IMR-90 (cell line): ENCODE data around the gene RAPGEF3. TPM values are rescaled to one million over a fixed set of nuclear protein-coding genes. Genes with fewer than 3 reads are reported as not detected.

ENCODE experiments used
- ATAC-seq: fragments of 200-7000 bp; cut with Tn5 transposase; 2 replicates; pipeline ENCODE4 v1.9.1; 2020; ENCODE audit warnings: low read depth, mild to moderate bottlenecking, moderate library complexity
- BruUV-seq: library from RNA; stranded (reverse); fragments of 400-500 nt; replicated peaks from 2 replicates; lab custom pipeline; 2021; lab: Mats Ljungman, UMichigan
- CTCF ChIA-PET: fragments of 300-600 bp; formaldehyde crosslinking; extraction: SDS; loops from one replicate; lab custom pipeline; 2021; ENCODE audit warnings: antibody characterized with exemption; lab: Yijun Ruan, JAX
- POLR2A ChIA-PET: fragments of 300-600 bp; sonication (Branson Sonifier 250); formaldehyde crosslinking; loops from one replicate; lab custom pipeline; 2022; ENCODE audit warnings: antibody characterized with exemption; ENCODE audit not compliant: unreplicated experiment; lab: Charles Lee
- DNase-seq: peaks from one replicate; pipeline ENCODE4 v3.0.0; 2013
- H2AFZ ChIP-seq: replicated peaks from 2 replicates; pipeline ENCODE3; 2013; ENCODE audit warnings: low read length, mild to moderate bottlenecking; ENCODE audit not compliant: poor library complexity
- H2AK5ac ChIP-seq: 2 replicates; pipeline ENCODE4 v1.6.1; 2013; ENCODE audit warnings: low read depth, low read length, inconsistent platforms
- H2AK9ac ChIP-seq: replicated peaks from 2 replicates; pipeline ENCODE3; 2013; ENCODE audit warnings: mild to moderate bottlenecking, low read depth, low read length, moderate library complexity; ENCODE audit not compliant: poor library complexity
- H2BK120ac ChIP-seq: 2 replicates; pipeline ENCODE4 v1.6.1; 2013; ENCODE audit warnings: low read depth, low read length, inconsistent platforms
- H2BK15ac ChIP-seq: 3 replicates; pipeline ENCODE4 v1.6.1; 2013; ENCODE audit warnings: low read depth, low read length, inconsistent platforms
- H2BK20ac ChIP-seq: 2 replicates; pipeline ENCODE4 v1.6.1; 2013; ENCODE audit warnings: low read depth, mild to moderate bottlenecking, inconsistent platforms, low read length, moderate library complexity
- H2BK5ac ChIP-seq: 2 replicates; pipeline ENCODE4 v1.6.1; 2013; ENCODE audit warnings: mild to moderate bottlenecking, low read depth, low read length, inconsistent platforms; ENCODE audit not compliant: poor library complexity, severe bottlenecking
- H3K14ac ChIP-seq: replicated peaks from 2 replicates; pipeline ENCODE4 v1.6.1; 2013; ENCODE audit warnings: low read depth, low read length, inconsistent platforms
- H3K18ac ChIP-seq: 2 replicates; pipeline ENCODE4 v1.6.1; 2013; ENCODE audit warnings: low read depth, low read length, control low read depth
- H3K23ac ChIP-seq: 2 replicates; pipeline ENCODE4 v1.6.1; 2013; ENCODE audit warnings: low read depth, low read length, inconsistent platforms
- H3K27ac ChIP-seq: 2 replicates; pipeline ENCODE4 v1.5.1; 2013; ENCODE audit warnings: mild to moderate bottlenecking, control low read depth, low read length; ENCODE audit not compliant: insufficient read depth
- H3K27me3 ChIP-seq: 2 replicates; pipeline ENCODE4 v1.6.1; 2013; ENCODE audit warnings: low read length; ENCODE audit not compliant: control insufficient read depth, insufficient read depth
- H3K36me3 ChIP-seq: 2 replicates; pipeline ENCODE4 v1.6.1; 2013; ENCODE audit warnings: low read length, mixed read lengths; ENCODE audit not compliant: control insufficient read depth, insufficient read depth
- H3K4ac ChIP-seq: 2 replicates; pipeline ENCODE4 v1.6.1; 2013; ENCODE audit warnings: low read depth, low read length, inconsistent platforms
- H3K4me1 ChIP-seq: 2 replicates; pipeline ENCODE4 v1.6.1; 2013; ENCODE audit warnings: low read length, mixed read lengths; ENCODE audit not compliant: control insufficient read depth, insufficient read depth
- H3K4me2 ChIP-seq: 2 replicates; pipeline ENCODE4 v1.6.1; 2013; ENCODE audit warnings: low read depth, mild to moderate bottlenecking, control low read depth, low read length, moderate library complexity
- H3K4me3 ChIP-seq: 2 replicates; pipeline ENCODE4 v1.5.1; 2013; ENCODE audit warnings: low read depth, mild to moderate bottlenecking, control low read depth, low read length, moderate library complexity; ENCODE audit not compliant: insufficient read depth
- H3K56ac ChIP-seq: 2 replicates; pipeline ENCODE4 v1.6.1; 2013; ENCODE audit warnings: low read length, inconsistent platforms; ENCODE audit not compliant: insufficient read depth; ENCODE audit errors: extremely low read depth
- H3K79me1 ChIP-seq, 2 experiments: 2 replicates each; pipeline ENCODE4 v1.6.1; 2013; ENCODE audit warnings: low read length in 2 of 2, inconsistent platforms in 1 of 2, low read depth in 1 of 2
- H3K9ac ChIP-seq: 2 replicates; pipeline ENCODE4 v1.6.1; 2013; ENCODE audit warnings: low read depth, low read length, control low read depth
- H3K9me1 ChIP-seq: 2 replicates; pipeline ENCODE4 v1.6.1; 2013; ENCODE audit warnings: low read length, inconsistent platforms; ENCODE audit not compliant: insufficient read depth
- H3K9me3 ChIP-seq: 2 replicates; pipeline ENCODE4 v1.6.1; 2013; ENCODE audit warnings: low read length; ENCODE audit not compliant: control insufficient read depth, insufficient read depth
- H4K20me1 ChIP-seq: 2 replicates; pipeline ENCODE4 v1.6.1; 2013; ENCODE audit warnings: low read length, inconsistent platforms; ENCODE audit not compliant: insufficient read depth
- H4K5ac ChIP-seq: 2 replicates; pipeline ENCODE4 v1.6.1; 2013; ENCODE audit warnings: mild to moderate bottlenecking, low read depth, low read length, control low read depth
- H4K8ac ChIP-seq, 2 experiments: 2 replicates each; pipeline ENCODE4 v1.6.1; 2013; ENCODE audit warnings: low read depth in 2 of 2, low read length in 2 of 2, control low read depth in 1 of 2, inconsistent platforms in 1 of 2
- H4K91ac ChIP-seq: 2 replicates; pipeline ENCODE4 v1.6.1; 2013; ENCODE audit warnings: low read depth, low read length, inconsistent platforms; ENCODE audit not compliant: insufficient read depth
- BHLHE40 ChIP-seq: fragments of 150-350 bp; IDR thresholded peaks from 2 replicates; pipeline ENCODE4 v1.6.1; 2016; ENCODE audit warnings: mild to moderate bottlenecking, low read depth, low read length
- CEBPB ChIP-seq: IDR thresholded peaks from 2 replicates; pipeline ENCODE4 v1.6.1; 2012; ENCODE audit warnings: low read depth, low read length, improper control_type of control experiment
- FOS ChIP-seq: fragments of 150-350 bp; IDR thresholded peaks from 2 replicates; pipeline ENCODE4 v1.6.1; 2016; ENCODE audit warnings: low read depth, low read length
- MAFK ChIP-seq: IDR thresholded peaks from 2 replicates; pipeline ENCODE4 v1.6.1; 2012; ENCODE audit warnings: low read depth, low read length, improper control_type of control experiment
- MAZ ChIP-seq: IDR thresholded peaks from 2 replicates; pipeline ENCODE4 v1.6.1; 2012; ENCODE audit warnings: low read depth, mild to moderate bottlenecking, low read length, improper control_type of control experiment, moderate library complexity, borderline replicate concordance
- MXI1 ChIP-seq: IDR thresholded peaks from 2 replicates; pipeline ENCODE4 v1.6.1; 2012; ENCODE audit warnings: low read depth, mild to moderate bottlenecking, low read length, moderate library complexity, borderline replicate concordance
- NFE2L2 ChIP-seq: fragments of 150-350 bp; IDR thresholded peaks from 2 replicates; pipeline ENCODE4 v1.6.1; 2016; ENCODE audit warnings: low read depth, mild to moderate bottlenecking, low read length
- POLR2A ChIP-seq: IDR thresholded peaks from 2 replicates; pipeline ENCODE4 v1.6.1; 2012; ENCODE audit warnings: mild to moderate bottlenecking, low read depth, low read length
- RAD21 ChIP-seq: IDR thresholded peaks from 2 replicates; pipeline ENCODE4 v1.6.1; 2012; ENCODE audit warnings: low read length, improper control_type of control experiment
- RCOR1 ChIP-seq: IDR thresholded peaks from 2 replicates; pipeline ENCODE4 v1.6.1; 2012; ENCODE audit warnings: mild to moderate bottlenecking, low read length, improper control_type of control experiment; ENCODE audit not compliant: insufficient replicate concordance
- SMC3 ChIP-seq: fragments of 150-350 bp; IDR thresholded peaks from 2 replicates; pipeline ENCODE4 v1.6.1; 2016; ENCODE audit warnings: low read depth, mild to moderate bottlenecking, antibody characterized with exemption, low read length, moderate library complexity
- WGBS, 2 experiments: methylation state at CpG; one replicate each; pipeline versions ENCODE4 v1.1.5 to v1.1.7; 2013; ENCODE audit warnings: missing lambda C conversion rate in 2 of 2; ENCODE audit not compliant: insufficient read length in 1 of 2; ENCODE audit errors: extremely low coverage in 2 of 2; 5-methylcytosine and 5-hydroxymethylcytosine counted together
- dilution Hi-C: fragments of 300-500 bp; cut with HindIII; formaldehyde crosslinking; loops from one replicate; pipeline ENCODE4 v1.14.3; 2018; ENCODE audit warnings: low sequenced_read_pairs; ENCODE audit not compliant: unreplicated experiment
- in situ Hi-C: fragments of 300-500 bp; cut with MboI; formaldehyde crosslinking; loops from 3 replicates; pipeline ENCODE4 v1.14.3; 2019; ENCODE audit warnings: low sequenced_read_pairs, inconsistent platforms, mixed read lengths
- intact Hi-C: fragments of 100-400 bp; cut with micrococcal nuclease; formaldehyde crosslinking; loops from 2 replicates; pipeline ENCODE4 v1.10.0; 2022
- polyA plus RNA-seq, 3 experiments: library from polyadenylated mRNA; depleted of rRNA; stranded (reverse); fragments of >200 nt; gene quantifications; 2 replicates each; pipeline ENCODE4 v1.2.3, GENCODE V29; 2012; ENCODE audit warnings: low replicate concordance in 1 of 3
- total RNA-seq: library from RNA; depleted of rRNA; stranded (reverse); fragments of >200 nt; gene quantifications from 2 replicates; pipeline ENCODE4 v1.2.3, GENCODE V29; 2012
- TF ChIP-seq, protein P1 (sequence below): conservative IDR thresholded peaks from 2 replicates; pipeline ENCODE4 v1.5.1; 2012; ENCODE audit warnings: mild to moderate bottlenecking, low read depth, low read length, improper control_type of control experiment
- TF ChIP-seq, protein P2 (sequence below): fragments of 150-350 bp; IDR thresholded peaks from 2 replicates; pipeline ENCODE4 v1.6.1; 2017; ENCODE audit warnings: mild to moderate bottlenecking, antibody characterized with exemption, low read length, low read depth

The RAPGEF3 gene
- total and polyA plus RNA-seq, 2 of the 4 experiments (the other 2 are of a cell fraction): 1.3 to 2.0 TPM

DNA sequence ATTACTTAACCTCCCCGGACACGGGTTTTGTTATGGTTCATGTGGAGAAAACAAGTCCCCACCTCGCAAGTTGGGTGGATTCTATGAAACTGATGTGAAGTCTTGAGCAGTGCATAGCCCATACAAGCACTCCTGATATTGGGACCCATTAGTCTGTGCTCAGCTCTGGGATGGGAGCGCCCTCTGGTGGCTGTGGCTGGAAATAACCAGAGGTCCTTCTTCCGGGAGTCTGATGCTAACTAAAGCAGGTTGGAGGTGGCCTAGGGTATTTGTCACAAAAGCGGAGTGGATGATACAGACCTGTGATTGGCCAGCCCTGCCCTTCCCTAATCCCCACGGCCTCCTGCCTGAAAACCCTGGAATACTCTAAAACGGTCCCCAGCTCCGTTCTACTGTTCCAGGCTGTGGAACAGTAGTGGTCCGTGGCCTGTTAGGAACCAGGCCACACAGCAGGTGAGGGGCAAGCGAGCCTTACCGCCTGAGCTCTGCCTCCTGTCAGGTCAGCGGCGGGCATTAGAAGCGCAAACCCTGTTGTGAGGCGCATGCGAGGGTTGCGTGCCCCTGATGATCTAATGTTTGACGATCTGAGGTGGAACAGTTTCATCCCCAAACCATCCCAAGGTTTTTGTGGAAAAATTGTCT lies 20.7 kb upstream of the RAPGEF3 start:
- intact Hi-C loops: loop anchor here (1.0 to 10.0 kb wide), 5 partner anchors 37 to 745 kb away; no protein-coding TSS in a partner anchor
- CTCF ChIA-PET: interaction anchor here (1.1 to 2.1 kb wide), 2 partner anchors 12 to 38 kb away, joined by 4 to 10 read pairs; no protein-coding TSS in a partner anchor
- peaks cover 11% of the 10 kb centered on the region; the same call in 1 of the 2 replicates for H4K20me1 ChIP-seq
- no peaks in the 10 kb centered on the region for H3K9me3 ChIP-seq
- no peak overlapping the region for H3K4me3 ChIP-seq
- peak overlapping the region; percentile 61 for H2AFZ ChIP-seq
- no peak overlapping the region for H3K18ac ChIP-seq
- no peak overlapping the region for H2BK15ac ChIP-seq
- peak; percentile 96 for TF ChIP-seq RAD21
- TF ChIP-seq POLR2A: peak; percentile 35; the same call in 1 of the 2 replicates
- no peak for TF ChIP-seq BHLHE40
- TF ChIP-seq MAZ: peak; percentile 37; the same call in 1 of the 2 replicates
- TF ChIP-seq RCOR1: no peak
- no peak for TF ChIP-seq FOS
- no peak for TF ChIP-seq MAFK
- no peak for TF ChIP-seq NFE2L2
- TF ChIP-seq MXI1: no peak
- no peak for TF ChIP-seq CEBPB
- TF ChIP-seq, protein P1, sequence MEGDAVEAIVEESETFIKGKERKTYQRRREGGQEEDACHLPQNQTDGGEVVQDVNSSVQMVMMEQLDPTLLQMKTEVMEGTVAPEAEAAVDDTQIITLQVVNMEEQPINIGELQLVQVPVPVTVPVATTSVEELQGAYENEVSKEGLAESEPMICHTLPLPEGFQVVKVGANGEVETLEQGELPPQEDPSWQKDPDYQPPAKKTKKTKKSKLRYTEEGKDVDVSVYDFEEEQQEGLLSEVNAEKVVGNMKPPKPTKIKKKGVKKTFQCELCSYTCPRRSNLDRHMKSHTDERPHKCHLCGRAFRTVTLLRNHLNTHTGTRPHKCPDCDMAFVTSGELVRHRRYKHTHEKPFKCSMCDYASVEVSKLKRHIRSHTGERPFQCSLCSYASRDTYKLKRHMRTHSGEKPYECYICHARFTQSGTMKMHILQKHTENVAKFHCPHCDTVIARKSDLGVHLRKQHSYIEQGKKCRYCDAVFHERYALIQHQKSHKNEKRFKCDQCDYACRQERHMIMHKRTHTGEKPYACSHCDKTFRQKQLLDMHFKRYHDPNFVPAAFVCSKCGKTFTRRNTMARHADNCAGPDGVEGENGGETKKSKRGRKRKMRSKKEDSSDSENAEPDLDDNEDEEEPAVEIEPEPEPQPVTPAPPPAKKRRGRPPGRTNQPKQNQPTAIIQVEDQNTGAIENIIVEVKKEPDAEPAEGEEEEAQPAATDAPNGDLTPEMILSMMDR: peak; percentile 98
- peak; percentile 98 for TF ChIP-seq SMC3
- TF ChIP-seq, protein P2, sequence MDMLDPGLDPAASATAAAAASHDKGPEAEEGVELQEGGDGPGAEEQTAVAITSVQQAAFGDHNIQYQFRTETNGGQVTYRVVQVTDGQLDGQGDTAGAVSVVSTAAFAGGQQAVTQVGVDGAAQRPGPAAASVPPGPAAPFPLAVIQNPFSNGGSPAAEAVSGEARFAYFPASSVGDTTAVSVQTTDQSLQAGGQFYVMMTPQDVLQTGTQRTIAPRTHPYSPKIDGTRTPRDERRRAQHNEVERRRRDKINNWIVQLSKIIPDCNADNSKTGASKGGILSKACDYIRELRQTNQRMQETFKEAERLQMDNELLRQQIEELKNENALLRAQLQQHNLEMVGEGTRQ: no peak
- H3K4me2 ChIP-seq: no peak overlapping the region
- WGBS, 2 experiments: 20% methylated on average over 4 of the region's 19 CpGs; no CpG with 5 or more reads in 1 of the 2 experiments
- H3K4me1 ChIP-seq: peaks cover 21% of the 10 kb centered on the region
- no TSS peak for BruUV-seq
- H2BK20ac ChIP-seq: no peak overlapping the region
- no peak overlapping the region for H2BK5ac ChIP-seq
- H3K14ac ChIP-seq: no peak overlapping the region
- no peak overlapping the region for H2BK120ac ChIP-seq
- peak; percentile 79 for DNase-seq
- H3K27ac ChIP-seq: no peak overlapping the region
- H4K8ac ChIP-seq: no peak overlapping the region
- no peak overlapping the region for H3K4ac ChIP-seq
- no peak overlapping the region for H3K56ac ChIP-seq
- H3K9ac ChIP-seq: no peak overlapping the region
- in situ Hi-C loops: loop anchor here (5.0 kb wide), 1 partner anchor 67 kb away; no protein-coding TSS in a partner anchor
- H3K79me1 ChIP-seq: peaks cover 0 to 7% of the 10 kb centered on the region in 2 experiments; a peak in 1 of 4 replicates
- POLR2A ChIA-PET: no interaction called here
- ATAC-seq: peak; percentile 83
- peaks cover 9% of the 10 kb centered on the region; the same call in 1 of the 2 replicates for H3K9me1 ChIP-seq
- peaks cover 22% of the 10 kb centered on the region for H3K36me3 ChIP-seq
- no peaks in the 10 kb centered on the region for H3K27me3 ChIP-seq
- peak overlapping the region; percentile 30; the same call in 1 of the 2 replicates for H2AK5ac ChIP-seq
- H4K91ac ChIP-seq: no peak overlapping the region
- dilution Hi-C loops: no loop called here
- no peak overlapping the region for H4K5ac ChIP-seq
- peak overlapping the region; percentile 47 for H2AK9ac ChIP-seq
- no peak overlapping the region for H3K23ac ChIP-seq
